ENCODE measurements around the gene ADIPOR2.

DNA sequence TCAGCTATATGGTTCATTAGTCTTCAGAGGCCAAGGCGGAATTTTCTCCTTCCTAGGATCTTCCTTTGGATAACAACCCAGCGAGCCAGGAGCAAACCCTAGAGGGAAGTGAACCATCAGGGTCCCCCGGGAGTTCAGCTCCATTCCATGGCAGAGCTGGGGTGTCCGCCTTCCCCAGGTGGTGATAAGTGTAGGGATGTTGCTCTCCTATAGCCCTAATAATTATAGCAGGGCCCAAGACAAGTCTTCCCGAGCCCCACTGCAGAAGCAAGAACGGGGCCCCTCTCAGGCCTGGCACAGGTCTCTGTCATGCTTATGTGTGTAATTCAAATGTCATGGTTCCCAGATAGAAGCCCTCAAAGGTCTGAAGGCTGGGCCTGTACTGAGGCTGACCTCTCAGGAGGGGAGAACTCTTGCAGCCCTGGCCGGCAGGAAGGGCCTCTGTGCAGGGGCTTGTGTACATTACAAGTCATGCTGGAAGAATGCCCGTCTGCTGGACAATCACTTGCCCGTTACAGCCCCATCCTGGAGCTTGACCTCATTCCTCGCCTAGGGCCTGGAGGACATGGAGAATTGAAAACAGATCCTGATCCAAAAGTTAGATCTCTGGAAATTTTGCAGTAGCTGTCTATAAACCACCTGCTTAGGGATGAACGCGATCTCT, 146.8 kb downstream of the ADIPOR2 start:
- TF ChIP-seq, protein P1, sequence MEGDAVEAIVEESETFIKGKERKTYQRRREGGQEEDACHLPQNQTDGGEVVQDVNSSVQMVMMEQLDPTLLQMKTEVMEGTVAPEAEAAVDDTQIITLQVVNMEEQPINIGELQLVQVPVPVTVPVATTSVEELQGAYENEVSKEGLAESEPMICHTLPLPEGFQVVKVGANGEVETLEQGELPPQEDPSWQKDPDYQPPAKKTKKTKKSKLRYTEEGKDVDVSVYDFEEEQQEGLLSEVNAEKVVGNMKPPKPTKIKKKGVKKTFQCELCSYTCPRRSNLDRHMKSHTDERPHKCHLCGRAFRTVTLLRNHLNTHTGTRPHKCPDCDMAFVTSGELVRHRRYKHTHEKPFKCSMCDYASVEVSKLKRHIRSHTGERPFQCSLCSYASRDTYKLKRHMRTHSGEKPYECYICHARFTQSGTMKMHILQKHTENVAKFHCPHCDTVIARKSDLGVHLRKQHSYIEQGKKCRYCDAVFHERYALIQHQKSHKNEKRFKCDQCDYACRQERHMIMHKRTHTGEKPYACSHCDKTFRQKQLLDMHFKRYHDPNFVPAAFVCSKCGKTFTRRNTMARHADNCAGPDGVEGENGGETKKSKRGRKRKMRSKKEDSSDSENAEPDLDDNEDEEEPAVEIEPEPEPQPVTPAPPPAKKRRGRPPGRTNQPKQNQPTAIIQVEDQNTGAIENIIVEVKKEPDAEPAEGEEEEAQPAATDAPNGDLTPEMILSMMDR (IDR thresholded peaks at IDR 0.05): no peak
- TF ChIP-seq EZH2 (IDR thresholded peaks at IDR 0.05): no peak
- TF ChIP-seq EZH2phosphoT487 (IDR thresholded peaks at IDR 0.05): no peak

All from neural progenitor cell (in vitro differentiated cells).